ENCODE results near the gene NXNL1. TPM values are rescaled to one million over a fixed set of nuclear protein-coding genes. Genes with fewer than 3 reads are reported as not detected.

NXNL1 gene
- total and polyA plus RNA-seq, 2 of the 8 experiments (the other 6 are each of a cell fraction or from before 2014, with no cell fraction given), result not detected

DNA sequence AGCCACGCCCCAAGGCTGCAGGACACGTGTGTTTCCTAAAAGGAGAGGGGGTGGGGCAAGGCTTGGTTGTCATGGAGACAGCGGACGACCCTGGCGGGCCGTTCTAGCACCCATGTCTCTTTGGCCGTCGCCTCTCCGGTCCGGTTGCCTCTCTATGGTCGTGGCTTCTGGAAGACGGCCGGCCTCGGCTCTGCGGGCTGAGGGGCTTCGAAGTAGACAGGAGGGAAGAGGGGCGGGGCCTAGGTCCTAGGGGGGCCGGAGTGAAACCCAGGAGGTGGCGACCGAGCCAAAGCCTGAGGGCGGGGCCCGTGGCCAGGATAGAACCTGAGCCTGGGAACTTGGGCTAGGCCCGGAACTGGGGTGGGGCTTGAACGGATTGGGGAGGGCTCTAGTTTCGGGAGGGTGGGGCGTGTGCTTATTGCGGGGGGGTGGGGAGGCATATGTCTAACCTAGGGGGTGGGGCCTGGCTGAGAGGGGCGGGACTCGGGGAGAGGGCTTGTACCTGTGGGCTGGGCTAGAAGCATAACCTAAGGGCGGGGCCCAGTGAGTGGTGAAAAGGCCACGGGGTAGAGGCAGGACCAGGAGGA is 8.8 kb upstream of the NXNL1 start (continued):
- TF ChIP-seq, protein P1, sequence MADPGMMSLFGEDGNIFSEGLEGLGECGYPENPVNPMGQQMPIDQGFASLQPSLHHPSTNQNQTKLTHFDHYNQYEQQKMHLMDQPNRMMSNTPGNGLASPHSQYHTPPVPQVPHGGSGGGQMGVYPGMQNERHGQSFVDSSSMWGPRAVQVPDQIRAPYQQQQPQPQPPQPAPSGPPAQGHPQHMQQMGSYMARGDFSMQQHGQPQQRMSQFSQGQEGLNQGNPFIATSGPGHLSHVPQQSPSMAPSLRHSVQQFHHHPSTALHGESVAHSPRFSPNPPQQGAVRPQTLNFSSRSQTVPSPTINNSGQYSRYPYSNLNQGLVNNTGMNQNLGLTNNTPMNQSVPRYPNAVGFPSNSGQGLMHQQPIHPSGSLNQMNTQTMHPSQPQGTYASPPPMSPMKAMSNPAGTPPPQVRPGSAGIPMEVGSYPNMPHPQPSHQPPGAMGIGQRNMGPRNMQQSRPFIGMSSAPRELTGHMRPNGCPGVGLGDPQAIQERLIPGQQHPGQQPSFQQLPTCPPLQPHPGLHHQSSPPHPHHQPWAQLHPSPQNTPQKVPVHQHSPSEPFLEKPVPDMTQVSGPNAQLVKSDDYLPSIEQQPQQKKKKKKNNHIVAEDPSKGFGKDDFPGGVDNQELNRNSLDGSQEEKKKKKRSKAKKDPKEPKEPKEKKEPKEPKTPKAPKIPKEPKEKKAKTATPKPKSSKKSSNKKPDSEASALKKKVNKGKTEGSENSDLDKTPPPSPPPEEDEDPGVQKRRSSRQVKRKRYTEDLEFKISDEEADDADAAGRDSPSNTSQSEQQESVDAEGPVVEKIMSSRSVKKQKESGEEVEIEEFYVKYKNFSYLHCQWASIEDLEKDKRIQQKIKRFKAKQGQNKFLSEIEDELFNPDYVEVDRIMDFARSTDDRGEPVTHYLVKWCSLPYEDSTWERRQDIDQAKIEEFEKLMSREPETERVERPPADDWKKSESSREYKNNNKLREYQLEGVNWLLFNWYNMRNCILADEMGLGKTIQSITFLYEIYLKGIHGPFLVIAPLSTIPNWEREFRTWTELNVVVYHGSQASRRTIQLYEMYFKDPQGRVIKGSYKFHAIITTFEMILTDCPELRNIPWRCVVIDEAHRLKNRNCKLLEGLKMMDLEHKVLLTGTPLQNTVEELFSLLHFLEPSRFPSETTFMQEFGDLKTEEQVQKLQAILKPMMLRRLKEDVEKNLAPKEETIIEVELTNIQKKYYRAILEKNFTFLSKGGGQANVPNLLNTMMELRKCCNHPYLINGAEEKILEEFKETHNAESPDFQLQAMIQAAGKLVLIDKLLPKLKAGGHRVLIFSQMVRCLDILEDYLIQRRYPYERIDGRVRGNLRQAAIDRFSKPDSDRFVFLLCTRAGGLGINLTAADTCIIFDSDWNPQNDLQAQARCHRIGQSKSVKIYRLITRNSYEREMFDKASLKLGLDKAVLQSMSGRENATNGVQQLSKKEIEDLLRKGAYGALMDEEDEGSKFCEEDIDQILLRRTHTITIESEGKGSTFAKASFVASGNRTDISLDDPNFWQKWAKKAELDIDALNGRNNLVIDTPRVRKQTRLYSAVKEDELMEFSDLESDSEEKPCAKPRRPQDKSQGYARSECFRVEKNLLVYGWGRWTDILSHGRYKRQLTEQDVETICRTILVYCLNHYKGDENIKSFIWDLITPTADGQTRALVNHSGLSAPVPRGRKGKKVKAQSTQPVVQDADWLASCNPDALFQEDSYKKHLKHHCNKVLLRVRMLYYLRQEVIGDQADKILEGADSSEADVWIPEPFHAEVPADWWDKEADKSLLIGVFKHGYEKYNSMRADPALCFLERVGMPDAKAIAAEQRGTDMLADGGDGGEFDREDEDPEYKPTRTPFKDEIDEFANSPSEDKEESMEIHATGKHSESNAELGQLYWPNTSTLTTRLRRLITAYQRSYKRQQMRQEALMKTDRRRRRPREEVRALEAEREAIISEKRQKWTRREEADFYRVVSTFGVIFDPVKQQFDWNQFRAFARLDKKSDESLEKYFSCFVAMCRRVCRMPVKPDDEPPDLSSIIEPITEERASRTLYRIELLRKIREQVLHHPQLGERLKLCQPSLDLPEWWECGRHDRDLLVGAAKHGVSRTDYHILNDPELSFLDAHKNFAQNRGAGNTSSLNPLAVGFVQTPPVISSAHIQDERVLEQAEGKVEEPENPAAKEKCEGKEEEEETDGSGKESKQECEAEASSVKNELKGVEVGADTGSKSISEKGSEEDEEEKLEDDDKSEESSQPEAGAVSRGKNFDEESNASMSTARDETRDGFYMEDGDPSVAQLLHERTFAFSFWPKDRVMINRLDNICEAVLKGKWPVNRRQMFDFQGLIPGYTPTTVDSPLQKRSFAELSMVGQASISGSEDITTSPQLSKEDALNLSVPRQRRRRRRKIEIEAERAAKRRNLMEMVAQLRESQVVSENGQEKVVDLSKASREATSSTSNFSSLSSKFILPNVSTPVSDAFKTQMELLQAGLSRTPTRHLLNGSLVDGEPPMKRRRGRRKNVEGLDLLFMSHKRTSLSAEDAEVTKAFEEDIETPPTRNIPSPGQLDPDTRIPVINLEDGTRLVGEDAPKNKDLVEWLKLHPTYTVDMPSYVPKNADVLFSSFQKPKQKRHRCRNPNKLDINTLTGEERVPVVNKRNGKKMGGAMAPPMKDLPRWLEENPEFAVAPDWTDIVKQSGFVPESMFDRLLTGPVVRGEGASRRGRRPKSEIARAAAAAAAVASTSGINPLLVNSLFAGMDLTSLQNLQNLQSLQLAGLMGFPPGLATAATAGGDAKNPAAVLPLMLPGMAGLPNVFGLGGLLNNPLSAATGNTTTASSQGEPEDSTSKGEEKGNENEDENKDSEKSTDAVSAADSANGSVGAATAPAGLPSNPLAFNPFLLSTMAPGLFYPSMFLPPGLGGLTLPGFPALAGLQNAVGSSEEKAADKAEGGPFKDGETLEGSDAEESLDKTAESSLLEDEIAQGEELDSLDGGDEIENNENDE (IDR thresholded peaks at IDR 0.05; ENCODE audit: insufficient replicate concordance, low read length), result no peak
- TF ChIP-seq POLR2A (IDR thresholded peaks at IDR 0.05; ENCODE audit: control extremely low read depth in 1 of 2, low read depth in 2 of 2, low read length in 2 of 2) (no peak), SAP30 (IDR thresholded peaks at IDR 0.05; ENCODE audit: insufficient read depth, insufficient replicate concordance, low read length) (peak; percentile 87), SRF (IDR thresholded peaks at IDR 0.05; ENCODE audit: low read depth, low read length) (no peak), TEAD4 (IDR thresholded peaks at IDR 0.05; ENCODE audit: low read depth, low read length) (no peak), TAF7 (optimal IDR thresholded peaks at IDR 0.05; ENCODE audit: borderline replicate concordance, low read depth, low read length) (no peak), ASH2L (IDR thresholded peaks at IDR 0.05; ENCODE audit: low read length) (no peak), GTF2F1 (IDR thresholded peaks at IDR 0.05; ENCODE audit: borderline replicate concordance, low read depth, low read length) (no peak), CHD1 (IDR thresholded peaks at IDR 0.05; ENCODE audit: low read depth, low read length) (no peak), TBP (IDR thresholded peaks at IDR 0.05; ENCODE audit: low read depth, low read length) (no peak)
- TF ChIP-seq, protein P2, sequence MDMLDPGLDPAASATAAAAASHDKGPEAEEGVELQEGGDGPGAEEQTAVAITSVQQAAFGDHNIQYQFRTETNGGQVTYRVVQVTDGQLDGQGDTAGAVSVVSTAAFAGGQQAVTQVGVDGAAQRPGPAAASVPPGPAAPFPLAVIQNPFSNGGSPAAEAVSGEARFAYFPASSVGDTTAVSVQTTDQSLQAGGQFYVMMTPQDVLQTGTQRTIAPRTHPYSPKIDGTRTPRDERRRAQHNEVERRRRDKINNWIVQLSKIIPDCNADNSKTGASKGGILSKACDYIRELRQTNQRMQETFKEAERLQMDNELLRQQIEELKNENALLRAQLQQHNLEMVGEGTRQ (IDR thresholded peaks at IDR 0.05; ENCODE audit: low read length), result peak; percentile 36; the same call in 1 of the 2 replicates

All from H1 (cell line).